Fibroblast of lung (primary cell): ENCODE measurements around the gene LRRC10B.

Experiments used
- CTCF ChIP-seq, 2 donors: IDR thresholded peaks in 1 of 2; conservative IDR thresholded peaks in 1 of 2; 1 replicate in 1 of 2; 2 replicates in 1 of 2; pipeline ENCODE4 v1.5.1; 2011 to 2012; ENCODE audit warnings: low read length in 2 of 2, control low read depth in 1 of 2, inconsistent platforms in 1 of 2, low read depth in 1 of 2, mild to moderate bottlenecking in 1 of 2
- EZH2 ChIP-seq: IDR thresholded peaks from 2 replicates; pipeline ENCODE4 v1.5.1; 2012; ENCODE audit warnings: low read length, control low read depth, mild to moderate bottlenecking; ENCODE audit errors: missing control alignments

DNA sequence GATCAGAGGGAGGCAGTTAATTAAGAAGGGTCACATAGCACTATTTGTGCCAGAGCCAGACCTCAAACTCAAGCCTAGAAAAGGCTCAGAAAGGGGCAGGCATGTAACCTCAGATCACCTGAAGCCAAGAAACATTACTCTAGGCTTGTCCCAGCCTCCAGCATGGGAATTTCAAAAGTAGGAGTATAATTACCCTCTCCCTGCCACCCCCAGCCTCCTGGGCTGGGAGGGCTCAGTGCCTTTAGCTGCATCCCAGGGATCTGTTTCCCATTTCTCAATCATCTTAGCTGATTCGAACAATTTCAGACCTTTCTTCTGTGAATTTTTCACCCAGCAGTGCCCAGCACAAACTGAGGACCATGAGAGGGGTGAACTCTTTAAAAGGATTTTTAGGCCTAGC, 33.1 kb upstream of the LRRC10B start:
- TF ChIP-seq CTCF (conservative IDR thresholded peaks at IDR 0.05 in 1 of 2, IDR thresholded peaks at IDR 0.05 in 1 of 2; ENCODE audit: low read depth in 1 of 2, low read length in 2 of 2) (no peak), EZH2 (no peak)
